ENCODE data around the gene GNB4. TPM values are rescaled to one million over a fixed set of nuclear protein-coding genes. Genes with fewer than 3 reads are reported as not detected.

The GNB4 gene
- total and polyA plus RNA-seq, 2 of the 8 experiments (the other 6 are each of a cell fraction or from before 2014, with no cell fraction given): 13.4 to 29.2 TPM

- TF ChIP-seq RFX5 (IDR thresholded peaks at IDR 0.05; ENCODE audit: borderline replicate concordance, low read depth, low read length): no peak
- no peak for TF ChIP-seq POU5F1 (IDR thresholded peaks at IDR 0.05; ENCODE audit: low read depth, low read length)
- TF ChIP-seq KDM4A (IDR thresholded peaks at IDR 0.05; ENCODE audit: low read depth, low read length, severe bottlenecking): no peak
- TF ChIP-seq TAF7 (optimal IDR thresholded peaks at IDR 0.05; ENCODE audit: borderline replicate concordance, low read depth, low read length): no peak
These were observed 4.0 kb downstream of the GNB4 start (continued) for GRCh38 chr3:179447251-179447650.

Measured in H1 (cell line).